GM13976 (cell line): Measurements from ENCODE around the gene RIN3.

Source experiments
- DNase-seq: peaks from one replicate; pipeline ENCODE4 v3.0.0; 2012; ENCODE audit warnings: low spot score
- CTCF ChIP-seq: IDR thresholded peaks from 2 replicates; pipeline ENCODE4 v1.5.1; 2012; ENCODE audit warnings: borderline replicate concordance, mild to moderate bottlenecking; ENCODE audit not compliant: insufficient read depth; ENCODE audit errors: extremely low read depth, missing control alignments, control extremely low read depth
- in situ Hi-C: fragments of 300-500 bp; cut with MboI; formaldehyde crosslinking; loops from one replicate; pipeline ENCODE4 v1.12.0; 2022; ENCODE audit warnings: low sequenced_read_pairs, mixed read lengths, inconsistent platforms; ENCODE audit not compliant: unreplicated experiment

RIN3 gene

DNA sequence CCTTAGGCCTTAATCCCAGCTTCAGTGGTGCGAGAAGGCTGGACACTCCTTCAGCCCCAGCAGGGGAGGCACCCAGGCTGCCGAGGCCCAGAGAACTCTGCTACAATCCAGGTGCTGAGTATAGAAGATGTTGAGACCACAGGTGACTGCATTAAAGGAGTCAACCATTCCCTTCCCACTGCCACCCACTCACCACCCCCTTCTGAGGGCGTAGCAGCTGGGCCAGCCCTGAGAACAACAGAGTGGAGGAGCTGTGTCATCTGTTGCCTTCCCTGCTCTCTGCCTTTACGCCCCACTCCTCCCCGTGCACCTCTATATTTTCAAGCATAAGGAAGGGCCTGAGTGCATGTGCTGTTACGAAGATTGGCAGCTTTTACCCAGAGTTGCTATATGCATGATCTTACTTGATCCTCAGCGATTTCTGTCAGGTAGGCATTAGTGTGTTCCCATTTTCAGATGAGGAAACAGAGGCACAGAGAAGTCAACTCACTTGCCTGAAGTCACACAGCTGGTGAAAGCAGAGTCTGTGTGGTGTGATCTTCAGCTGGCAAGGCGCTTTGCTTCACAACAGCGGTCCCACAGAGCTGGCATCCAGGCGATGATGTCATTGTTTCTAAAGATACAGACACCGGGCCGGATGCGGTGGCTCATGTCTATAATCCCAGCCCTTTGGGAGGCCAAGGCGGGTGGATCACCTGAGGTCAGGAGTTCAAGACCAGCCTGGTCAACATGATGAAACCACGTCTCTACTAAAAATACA is 46.7 kb downstream of the RIN3 start:
- in situ Hi-C loops, result no loop called here
- no peak for TF ChIP-seq CTCF
- no peak for DNase-seq

- TF ChIP-seq CTCF, result no peak
- in situ Hi-C loops, result no loop called here
- DNase-seq, result no peak
These were observed 48.4 kb downstream of the RIN3 start for GRCh38 chr14:92561906-92562479.

- peak; percentile 71 for DNase-seq
- TF ChIP-seq CTCF, result no peak
- in situ Hi-C loops, result no loop called here
These were observed 49.8 kb downstream of the RIN3 start for GRCh38 chr14:92563359-92563758.

DNA sequence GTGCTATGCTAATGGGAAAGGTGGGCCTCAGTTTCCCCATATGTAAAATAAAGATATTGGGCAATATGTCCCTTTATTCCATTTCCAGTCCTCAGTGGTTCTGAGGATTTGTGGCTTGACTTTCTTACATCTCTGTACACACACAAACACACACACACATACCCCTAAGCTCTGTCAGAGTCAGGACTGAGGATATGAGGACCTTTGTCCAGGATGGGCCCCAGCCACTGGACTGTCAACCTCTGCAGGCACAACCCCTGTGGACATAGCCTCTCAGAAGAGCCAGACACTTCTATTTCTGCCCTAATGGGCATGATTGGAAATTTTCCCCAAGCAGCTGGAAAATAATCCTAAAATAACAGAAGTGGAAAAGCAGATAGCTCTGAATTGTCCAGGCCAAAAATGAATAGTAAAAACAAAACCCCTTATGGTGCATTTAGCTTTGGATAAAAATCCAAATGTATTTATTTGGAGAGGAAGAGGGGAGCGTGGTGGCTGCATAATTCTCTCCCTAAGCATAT is 50.2 kb downstream of the RIN3 start:
- no peak for DNase-seq
- no peak for TF ChIP-seq CTCF
- in situ Hi-C loops, result no loop called here

- in situ Hi-C loops, result no loop called here
- DNase-seq, result no peak
- no peak for TF ChIP-seq CTCF
These were observed 50.9 kb downstream of the RIN3 start for GRCh38 chr14:92564344-92565039.

DNA sequence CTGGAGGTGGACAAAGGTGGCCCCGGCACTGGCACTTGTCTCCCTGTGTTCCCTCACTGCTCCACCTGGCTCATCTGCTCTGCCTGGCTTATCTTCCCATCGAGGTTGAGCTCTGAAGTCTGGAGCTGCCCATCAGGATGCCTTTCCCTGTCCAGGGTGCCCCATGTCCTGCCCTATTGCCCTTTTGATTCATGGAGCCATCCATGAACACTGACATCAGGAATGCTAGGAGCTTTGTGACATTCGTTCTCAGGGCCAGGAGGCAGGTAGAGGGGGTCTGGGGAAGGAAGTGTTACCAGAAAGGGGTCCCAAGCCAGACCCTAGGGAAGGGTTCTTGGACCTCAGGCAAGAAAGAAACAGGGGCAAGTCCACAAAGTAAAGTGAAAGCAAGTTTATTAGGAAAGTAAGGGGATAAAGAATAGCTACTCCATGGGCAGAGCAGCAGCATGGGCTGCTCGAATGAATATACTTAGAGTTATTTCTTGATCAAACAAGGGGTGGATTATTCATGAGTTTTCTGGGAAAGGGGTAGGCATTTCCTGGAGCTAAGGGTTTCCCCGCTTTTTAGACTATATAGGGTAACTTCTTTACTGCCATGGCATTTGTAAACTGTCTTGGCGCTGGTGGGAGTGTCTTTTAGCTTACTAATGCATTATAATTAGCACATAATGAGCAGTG is 51.6 kb downstream of the RIN3 start:
- in situ Hi-C loops, result no loop called here
- TF ChIP-seq CTCF, result no peak
- no peak for DNase-seq
